Right atrium auricular region (tissue), 2 donors: Measurements from ENCODE around the gene KCNH6. TPM values are rescaled to one million over a fixed set of nuclear protein-coding genes. Genes with fewer than 3 reads are reported as not detected.

Experiments used
- DNase-seq: peaks from one replicate; pipeline ENCODE4 v3.0.0-alpha.2; 2019; ENCODE audit warnings: low spot score
- H3K27ac ChIP-seq, 2 donors: fragments of 200-600 bp; sonication (generic); 1 replicate in 1 of 2; 2 replicates in 1 of 2; pipeline ENCODE4 v1.5.1; 2016 to 2019
- H3K27me3 ChIP-seq, 2 donors: fragments of 200-600 bp; sonication (generic); one replicate each; pipeline versions ENCODE4 v1.5.1 to v1.6.0; 2017 to 2019
- H3K36me3 ChIP-seq: fragments of 200-600 bp; sonication (generic); one replicate; pipeline ENCODE4 v1.5.1; 2016
- H3K4me1 ChIP-seq, 2 donors: fragments of 200-600 bp; sonication (generic); one replicate each; pipeline versions ENCODE4 v1.5.1 to v1.6.0; 2017 to 2019
- H3K4me3 ChIP-seq, 2 donors: fragments of 200-600 bp; sonication (generic); 1 replicate in 1 of 2; 2 replicates in 1 of 2; pipeline ENCODE4 v1.5.1; 2017 to 2019; ENCODE audit warnings: mild to moderate bottlenecking in 1 of 2, moderate library complexity in 1 of 2
- H3K9me3 ChIP-seq, 2 donors: fragments of 200-600 bp; sonication (generic); one replicate each; pipeline ENCODE4 v1.5.1; 2019
- CTCF ChIP-seq, 2 donors: fragments of 200-600 bp; sonication (generic); IDR thresholded peaks; one replicate each; pipeline ENCODE4 v1.5.1; 2019; ENCODE audit warnings: antibody characterized with exemption in 2 of 2
- total RNA-seq, 2 donors: library from RNA; depleted of rRNA; stranded (reverse); fragments of >200 nt; gene quantifications; one replicate each; pipeline ENCODE4 v1.1.0, GENCODE V29; 2016

KCNH6 gene
- total RNA-seq, 2 donors from 2014 or later: not detected

GRCh38 chr17:63533433-63534077, 10.4 kb downstream of the KCNH6 start:
- no peak overlapping the region for H3K27ac ChIP-seq
- no peak overlapping the region for H3K4me3 ChIP-seq
- H3K27me3 ChIP-seq: no peaks in the 10 kb centered on the region
- peaks cover 0 to 17% of the 10 kb centered on the region in 2 donors for H3K4me1 ChIP-seq
- TF ChIP-seq CTCF (IDR thresholded peaks at IDR 0.05): no peak
- no peaks in the 10 kb centered on the region for H3K36me3 ChIP-seq
- no peaks in the 10 kb centered on the region for H3K9me3 ChIP-seq
- no peak for DNase-seq

GRCh38 chr17:63534078-63534570, 11.0 kb downstream of the KCNH6 start:
- Histone ChIP-seq H3K4me3 (no peak overlapping the region), H3K4me1 (peaks cover 0 to 18% of the 10 kb centered on the region in 2 donors), H3K27me3 (no peaks in the 10 kb centered on the region), H3K9me3 (no peaks in the 10 kb centered on the region), H3K27ac (no peak overlapping the region), H3K36me3 (no peaks in the 10 kb centered on the region)
- TF ChIP-seq CTCF (IDR thresholded peaks at IDR 0.05): no peak
- no peak for DNase-seq

- Histone ChIP-seq H3K36me3 (no peaks in the 10 kb centered on the region), H3K27me3 (no peaks in the 10 kb centered on the region), H3K9me3 (no peaks in the 10 kb centered on the region), H3K27ac (no peak overlapping the region), H3K4me1 (peaks cover 0 to 10% of the 10 kb centered on the region in 2 donors), H3K4me3 (no peak overlapping the region)
- no peak for DNase-seq
- TF ChIP-seq CTCF (IDR thresholded peaks at IDR 0.05): no peak
Measured at GRCh38 chr17:63534816-63535455, 11.8 kb downstream of the KCNH6 start.

- Histone ChIP-seq H3K4me3 (no peak overlapping the region), H3K9me3 (no peaks in the 10 kb centered on the region), H3K27ac (no peak overlapping the region), H3K4me1 (peaks cover 0 to 10% of the 10 kb centered on the region in 2 donors), H3K27me3 (no peaks in the 10 kb centered on the region), H3K36me3 (no peaks in the 10 kb centered on the region)
- no peak for TF ChIP-seq CTCF (IDR thresholded peaks at IDR 0.05)
- no peak for DNase-seq
Measured at GRCh38 chr17:63535640-63536039, 12.5 kb downstream of the KCNH6 start.

GRCh38 chr17:63537001-63537400, 13.8 kb downstream of the KCNH6 start:
- H3K4me1 ChIP-seq: peaks cover 0 to 10% of the 10 kb centered on the region in 2 donors
- no peak overlapping the region for H3K27ac ChIP-seq
- no peak for DNase-seq
- no peaks in the 10 kb centered on the region for H3K27me3 ChIP-seq
- TF ChIP-seq CTCF (IDR thresholded peaks at IDR 0.05): no peak
- H3K4me3 ChIP-seq: no peak overlapping the region
- no peaks in the 10 kb centered on the region for H3K9me3 ChIP-seq
- H3K36me3 ChIP-seq: no peaks in the 10 kb centered on the region
